K562 (cell line): ENCODE data around the gene TOMM6.

ENCODE experiments used
- BACH1 ChIP-seq: fragments of 200-800 bp; sonication (Bioruptor generic); IDR thresholded peaks from 2 replicates; pipeline ENCODE4 v1.6.1; 2016; ENCODE audit warnings: missing genetic modification characterization, missing compliant biosample characterization
- BRCA1 ChIP-seq, 2 experiments: fragments of 450-650 bp in 1 of 2; sonication (generic) in 1 of 2; formaldehyde crosslinking in 1 of 2; IDR thresholded peaks; 2 replicates each; pipeline versions ENCODE4 v1.5.0 to v1.6.1; 2017 to 2020; ENCODE audit warnings: mild to moderate bottlenecking in 1 of 2, missing genetic modification reagents in 1 of 2
- EP300 ChIP-seq: IDR thresholded peaks from 2 replicates; pipeline ENCODE4 v1.6.1; 2012; ENCODE audit warnings: low read length, improper control_type of control experiment
- GTF2A2 ChIP-seq: IDR thresholded peaks from 2 replicates; pipeline ENCODE4 v1.6.1; 2016; ENCODE audit warnings: mild to moderate bottlenecking, missing genetic modification characterization, missing compliant biosample characterization
- KLF6 ChIP-seq: fragments of 250-450 bp; sonication (Bioruptor Pico); IDR thresholded peaks from 2 replicates; pipeline ENCODE4 v1.4.0; 2020; ENCODE audit warnings: mild to moderate bottlenecking, moderate library complexity, borderline replicate concordance
- RNF2 ChIP-seq: sonication (generic); IDR thresholded peaks from 2 replicates; pipeline ENCODE4 v1.6.1; 2016
- TAF7 ChIP-seq: fragments of 450-650 bp; IDR thresholded peaks from 2 replicates; pipeline ENCODE4 v1.6.1; 2016; ENCODE audit warnings: missing genetic modification characterization, missing compliant biosample characterization
- U2AF1 ChIP-seq: fragments of 200-400 bp; formaldehyde crosslinking; optimal IDR thresholded peaks from 2 replicates; pipeline ENCODE3; 2017; ENCODE audit warnings: mild to moderate bottlenecking, low read depth, low read length, moderate library complexity
- WHSC1 ChIP-seq: IDR thresholded peaks from one replicate; pipeline ENCODE4 v1.6.1; 2012; ENCODE audit warnings: low read length, control low read depth, inconsistent platforms
- XRCC5 ChIP-seq: fragments of 200-400 bp; formaldehyde crosslinking; IDR thresholded peaks from 2 replicates; pipeline ENCODE4 v1.6.1; 2017; ENCODE audit warnings: low read depth, mild to moderate bottlenecking, low read length
- ZNF324 ChIP-seq: fragments of 250-450 bp; sonication (Bioruptor Pico); IDR thresholded peaks from 2 replicates; pipeline ENCODE4 v1.4.0; 2020; ENCODE audit warnings: mild to moderate bottlenecking
- TF ChIP-seq, protein P1 (sequence below): sonication (generic); formaldehyde crosslinking; IDR thresholded peaks from 2 replicates; pipeline ENCODE4 v1.8.1; 2022; ENCODE audit warnings: missing genetic modification reagents
- TF ChIP-seq, protein P2 (sequence below): fragments of 150-350 bp; IDR thresholded peaks from 2 replicates; pipeline ENCODE4 v1.6.1; 2014; ENCODE audit warnings: low read depth, mild to moderate bottlenecking, low read length, borderline replicate concordance
- TF ChIP-seq, protein P3 (sequence below), 3 experiments: IDR thresholded peaks in 2 of 3; conservative IDR thresholded peaks in 1 of 3; 2 replicates each; pipeline ENCODE4 v1.5.1; 2011 to 2012; ENCODE audit warnings: low read length in 3 of 3, mild to moderate bottlenecking in 3 of 3, control low read depth in 2 of 3, improper control_type of control experiment in 1 of 3, inconsistent platforms in 1 of 3, low read depth in 1 of 3, mixed read lengths in 1 of 3, moderate library complexity in 1 of 3; ENCODE audit not compliant: insufficient read depth in 2 of 3

DNA sequence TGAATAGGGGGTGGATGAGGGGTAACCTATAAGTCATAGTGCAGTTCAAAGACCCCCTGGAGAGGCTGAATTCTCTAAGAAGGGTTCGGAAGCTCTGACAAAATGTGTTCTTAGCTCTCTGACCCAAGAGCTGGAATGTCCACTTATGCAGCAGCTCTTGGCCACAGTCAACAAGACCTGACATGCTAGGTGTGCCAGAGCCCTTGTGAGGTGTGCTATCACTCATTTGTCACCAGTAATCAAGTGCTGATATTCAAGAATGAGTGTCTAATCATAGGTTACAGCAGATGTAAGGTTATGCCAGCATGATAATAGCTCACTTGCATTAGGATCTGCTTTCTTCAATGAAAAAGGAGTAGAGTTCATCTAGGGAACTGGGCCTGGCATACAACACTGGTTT lies 28.1 kb downstream of the TOMM6 start:
- TF ChIP-seq TAF7, result no peak
- TF ChIP-seq KLF6 (CRISPR knock-in tag), result no peak
- TF ChIP-seq, protein P1, sequence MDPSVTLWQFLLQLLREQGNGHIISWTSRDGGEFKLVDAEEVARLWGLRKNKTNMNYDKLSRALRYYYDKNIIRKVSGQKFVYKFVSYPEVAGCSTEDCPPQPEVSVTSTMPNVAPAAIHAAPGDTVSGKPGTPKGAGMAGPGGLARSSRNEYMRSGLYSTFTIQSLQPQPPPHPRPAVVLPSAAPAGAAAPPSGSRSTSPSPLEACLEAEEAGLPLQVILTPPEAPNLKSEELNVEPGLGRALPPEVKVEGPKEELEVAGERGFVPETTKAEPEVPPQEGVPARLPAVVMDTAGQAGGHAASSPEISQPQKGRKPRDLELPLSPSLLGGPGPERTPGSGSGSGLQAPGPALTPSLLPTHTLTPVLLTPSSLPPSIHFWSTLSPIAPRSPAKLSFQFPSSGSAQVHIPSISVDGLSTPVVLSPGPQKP, result no peak
- TF ChIP-seq, protein P2, sequence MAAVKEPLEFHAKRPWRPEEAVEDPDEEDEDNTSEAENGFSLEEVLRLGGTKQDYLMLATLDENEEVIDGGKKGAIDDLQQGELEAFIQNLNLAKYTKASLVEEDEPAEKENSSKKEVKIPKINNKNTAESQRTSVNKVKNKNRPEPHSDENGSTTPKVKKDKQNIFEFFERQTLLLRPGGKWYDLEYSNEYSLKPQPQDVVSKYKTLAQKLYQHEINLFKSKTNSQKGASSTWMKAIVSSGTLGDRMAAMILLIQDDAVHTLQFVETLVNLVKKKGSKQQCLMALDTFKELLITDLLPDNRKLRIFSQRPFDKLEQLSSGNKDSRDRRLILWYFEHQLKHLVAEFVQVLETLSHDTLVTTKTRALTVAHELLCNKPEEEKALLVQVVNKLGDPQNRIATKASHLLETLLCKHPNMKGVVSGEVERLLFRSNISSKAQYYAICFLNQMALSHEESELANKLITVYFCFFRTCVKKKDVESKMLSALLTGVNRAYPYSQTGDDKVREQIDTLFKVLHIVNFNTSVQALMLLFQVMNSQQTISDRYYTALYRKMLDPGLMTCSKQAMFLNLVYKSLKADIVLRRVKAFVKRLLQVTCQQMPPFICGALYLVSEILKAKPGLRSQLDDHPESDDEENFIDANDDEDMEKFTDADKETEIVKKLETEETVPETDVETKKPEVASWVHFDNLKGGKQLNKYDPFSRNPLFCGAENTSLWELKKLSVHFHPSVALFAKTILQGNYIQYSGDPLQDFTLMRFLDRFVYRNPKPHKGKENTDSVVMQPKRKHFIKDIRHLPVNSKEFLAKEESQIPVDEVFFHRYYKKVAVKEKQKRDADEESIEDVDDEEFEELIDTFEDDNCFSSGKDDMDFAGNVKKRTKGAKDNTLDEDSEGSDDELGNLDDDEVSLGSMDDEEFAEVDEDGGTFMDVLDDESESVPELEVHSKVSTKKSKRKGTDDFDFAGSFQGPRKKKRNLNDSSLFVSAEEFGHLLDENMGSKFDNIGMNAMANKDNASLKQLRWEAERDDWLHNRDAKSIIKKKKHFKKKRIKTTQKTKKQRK, result no peak
- no peak for TF ChIP-seq GTF2A2 (tag)
- TF ChIP-seq ZNF324 (CRISPR knock-in tag), result no peak
- TF ChIP-seq U2AF1, result no peak
- TF ChIP-seq XRCC5, result no peak
- no peak for TF ChIP-seq EP300
- TF ChIP-seq WHSC1, result no peak
- no peak for TF ChIP-seq BRCA1 (IDR thresholded peaks at IDR 0.05)
- TF ChIP-seq BRCA1 (CRISPR knock-in tag; IDR thresholded peaks at IDR 0.05), result no peak
- TF ChIP-seq RNF2, result no peak
- TF ChIP-seq, protein P3, sequence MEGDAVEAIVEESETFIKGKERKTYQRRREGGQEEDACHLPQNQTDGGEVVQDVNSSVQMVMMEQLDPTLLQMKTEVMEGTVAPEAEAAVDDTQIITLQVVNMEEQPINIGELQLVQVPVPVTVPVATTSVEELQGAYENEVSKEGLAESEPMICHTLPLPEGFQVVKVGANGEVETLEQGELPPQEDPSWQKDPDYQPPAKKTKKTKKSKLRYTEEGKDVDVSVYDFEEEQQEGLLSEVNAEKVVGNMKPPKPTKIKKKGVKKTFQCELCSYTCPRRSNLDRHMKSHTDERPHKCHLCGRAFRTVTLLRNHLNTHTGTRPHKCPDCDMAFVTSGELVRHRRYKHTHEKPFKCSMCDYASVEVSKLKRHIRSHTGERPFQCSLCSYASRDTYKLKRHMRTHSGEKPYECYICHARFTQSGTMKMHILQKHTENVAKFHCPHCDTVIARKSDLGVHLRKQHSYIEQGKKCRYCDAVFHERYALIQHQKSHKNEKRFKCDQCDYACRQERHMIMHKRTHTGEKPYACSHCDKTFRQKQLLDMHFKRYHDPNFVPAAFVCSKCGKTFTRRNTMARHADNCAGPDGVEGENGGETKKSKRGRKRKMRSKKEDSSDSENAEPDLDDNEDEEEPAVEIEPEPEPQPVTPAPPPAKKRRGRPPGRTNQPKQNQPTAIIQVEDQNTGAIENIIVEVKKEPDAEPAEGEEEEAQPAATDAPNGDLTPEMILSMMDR (IDR thresholded peaks at IDR 0.05 in 2 of 3, conservative IDR thresholded peaks at IDR 0.05 in 1 of 3; ENCODE audit: insufficient read depth in 2 of 3, low read depth in 1 of 3, low read length in 3 of 3), result no peak
- no peak for TF ChIP-seq BACH1 (tag)
